Liver (tissue), 5 donors: ENCODE results near the gene SCRN1. TPM values are rescaled to one million over a fixed set of nuclear protein-coding genes. Genes with fewer than 3 reads are reported as not detected.

ENCODE experiments used
- polyA plus RNA-seq, 2 donors: library from polyadenylated mRNA; stranded (reverse) in 1 of 2; unstranded in 1 of 2; fragments of 200-250 nt in 1 of 2; fragments of >200 nt in 1 of 2; fragmentation: Nextera tagmentation in 1 of 2; extraction: Ambion mirVana in 1 of 2; gene quantifications; one replicate each; pipeline versions ENCODE4 v1.2.1 to v1.2.3, GENCODE V29; 2013 to 2015
- small RNA-seq: library from RNA; depleted of rRNA; stranded (forward); fragments of <200 nt; gene quantifications from one replicate; pipeline ENCODE3, GENCODE V24; 2014
- total RNA-seq, 2 donors: library from RNA; depleted of rRNA; stranded (reverse); fragments of >200 nt; gene quantifications; one replicate each; pipeline ENCODE4 v1.2.3, GENCODE V29; 2014
- donor health status: healthy.
- donor health status: healthy.
- donor health status: healthy.

SCRN1 gene
- total and polyA plus RNA-seq, 4 donors = 1.1 to 4.1 (median 2.0) TPM

Small RNAs within 50 kb of the gene (small RNA-seq; reads per million reads assigned to genes)
- gene RF01210 = not detected

Other genes starting within 250 kb of the SCRN1 start
- under 1 TPM in 1 of 2 donors, not detected in 1; 0.14 TPM for gene WIPF3, start 183.3 kb downstream of the SCRN1 start, total RNA-seq
- under 1 TPM; 0.10 to 0.23 TPM for gene WIPF3, start 183.3 kb downstream of the SCRN1 start, polyA plus RNA-seq
- 1 to 10 TPM; 4.3 to 6.1 TPM for gene FKBP14, start 36.9 kb upstream of the SCRN1 start, total RNA-seq
- 1 to 10 TPM; 2.6 to 2.7 TPM for gene FKBP14, start 36.9 kb upstream of the SCRN1 start, polyA plus RNA-seq
- gene PLEKHA8, start 38.6 kb upstream of the SCRN1 start, total RNA-seq = 1 to 10 TPM; 3.0 to 5.4 TPM
- 1 to 10 TPM; 1.0 to 1.8 TPM for gene PLEKHA8, start 38.6 kb upstream of the SCRN1 start, polyA plus RNA-seq
- gene MTURN, start 145.2 kb upstream of the SCRN1 start, total RNA-seq = 10 to 100 TPM in 1 of 2 donors, 1 to 10 TPM in 1; 9.3 to 14.4 TPM
- gene MTURN, start 145.2 kb upstream of the SCRN1 start, polyA plus RNA-seq = 1 to 10 TPM; 2.4 to 2.8 TPM